Endodermal cell (in vitro differentiated cells): ENCODE data around the gene NBL1. TPM values are rescaled to one million over a fixed set of nuclear protein-coding genes. Genes with fewer than 3 reads are reported as not detected.
"Not testable (repeated sequence)": the region's sequence is repeated elsewhere in the genome, so short reads cannot be mapped to it uniquely, and the experiment has no call there.

Experiments used
- DNase-seq: peaks from one replicate; pipeline ENCODE4 v3.0.0-alpha.2; 2017
- H3K27ac ChIP-seq: 2 replicates; pipeline ENCODE4 v1.5.1; 2013; ENCODE audit warnings: mild to moderate bottlenecking, low read depth, low read length, moderate library complexity
- H3K27me3 ChIP-seq: 2 replicates; pipeline ENCODE4 v1.6.1; 2013; ENCODE audit warnings: mild to moderate bottlenecking, low read length, moderate library complexity; ENCODE audit not compliant: insufficient read depth, control insufficient read depth, poor library complexity, severe bottlenecking
- H3K36me3 ChIP-seq: 2 replicates; pipeline ENCODE4 v1.7.0; 2013; ENCODE audit warnings: mild to moderate bottlenecking, low read length, moderate library complexity; ENCODE audit not compliant: control insufficient read depth, insufficient read depth
- H3K4me1 ChIP-seq: one replicate; pipeline ENCODE4 v1.7.0; 2013; ENCODE audit warnings: low read length; ENCODE audit not compliant: control insufficient read depth, insufficient read depth
- H3K4me3 ChIP-seq: 2 replicates; pipeline ENCODE4 v1.5.1; 2013; ENCODE audit warnings: mild to moderate bottlenecking, low read length, moderate library complexity
- H3K9ac ChIP-seq: 2 replicates; pipeline ENCODE4 v1.6.1; 2013; ENCODE audit warnings: mild to moderate bottlenecking, low read length, moderate library complexity; ENCODE audit not compliant: poor library complexity, severe bottlenecking; ENCODE audit errors: extremely low read depth
- H3K9me3 ChIP-seq: 2 replicates; pipeline ENCODE4 v1.6.1; 2013; ENCODE audit warnings: mild to moderate bottlenecking, low read length, moderate library complexity; ENCODE audit not compliant: control insufficient read depth
- H3K27ac Mint-ChIP-seq: 2 replicates; pipeline ENCODE4 v1.8.0; 2020; ENCODE audit warnings: mixed read lengths
- H3K27me3 Mint-ChIP-seq: 2 replicates; pipeline ENCODE4 v1.8.0; 2021; ENCODE audit warnings: mild to moderate bottlenecking, mixed read lengths; ENCODE audit not compliant: insufficient read depth
- H3K36me3 Mint-ChIP-seq: 2 replicates; pipeline ENCODE4 v1.8.0; 2020; ENCODE audit warnings: low read depth, mixed read lengths
- H3K4me1 Mint-ChIP-seq: 2 replicates; pipeline ENCODE4 v1.8.0; 2020; ENCODE audit warnings: mixed read lengths
- H3K4me3 Mint-ChIP-seq: 2 replicates; pipeline ENCODE4 v1.8.0; 2020; ENCODE audit warnings: mild to moderate bottlenecking, moderate library complexity, mixed read lengths
- H3K9me3 Mint-ChIP-seq: 2 replicates; pipeline ENCODE4 v1.8.0; 2020; ENCODE audit warnings: mild to moderate bottlenecking, mixed read lengths
- CTCF ChIP-seq: fragments of 200-600 bp; sonication (generic); conservative IDR thresholded peaks from 2 replicates; pipeline ENCODE4 v1.5.0; 2021; ENCODE audit warnings: antibody characterized with exemption, mild to moderate bottlenecking
- WGBS, 2 experiments: methylation state at CpG; one replicate each; pipeline versions ENCODE4 v1.1.5 to v1.1.7; 2013; ENCODE audit warnings: missing lambda C conversion rate in 2 of 2, mixed read lengths in 1 of 2; ENCODE audit not compliant: insufficient coverage in 1 of 2, insufficient read length in 1 of 2; 5-methylcytosine and 5-hydroxymethylcytosine counted together
- total RNA-seq, 2 donors: library from RNA; stranded (reverse); fragmentation: NEBNext Ultra II Directional in 1 of 2; extraction: Animal tissue kit (Norgen Biotek cat#: 25700) in 1 of 2; gene quantifications; 2 replicates in 1 of 2; 3 replicates in 1 of 2; pipeline ENCODE4 v1.2.1, GENCODE V29; 2021

The NBL1 gene
- total RNA-seq, 2 donors from 2014 or later = 13.7 to 32.4 TPM

DNA sequence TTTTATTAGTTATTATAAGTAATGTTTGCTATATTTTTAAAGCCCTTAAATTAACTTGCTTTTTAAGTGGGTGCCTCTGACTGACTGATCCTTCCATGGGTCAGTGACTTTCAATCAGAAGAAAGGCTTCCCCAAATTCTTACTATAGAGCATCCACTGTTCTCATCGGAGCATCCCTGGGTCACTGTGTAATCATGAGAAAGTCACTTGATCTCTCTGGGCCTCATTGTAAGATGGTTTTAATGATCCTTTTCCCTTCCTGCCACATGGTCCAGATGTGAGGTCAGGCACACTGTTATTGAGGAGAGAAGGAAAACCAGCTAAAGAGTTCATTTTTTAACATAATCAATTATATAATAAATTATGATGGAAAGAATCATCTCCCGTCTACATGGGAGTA, 11.0 kb upstream of the NBL1 start:
- Histone ChIP-seq H3K27me3 (no peaks in the 10 kb centered on the region), H3K9ac (no peak overlapping the region), H3K4me1 (no peaks in the 10 kb centered on the region), H3K27ac (no peak overlapping the region), H3K9me3 (no peaks in the 10 kb centered on the region), H3K36me3 (no peaks in the 10 kb centered on the region), H3K4me3 (no peak overlapping the region)
- 96% methylated on average over 2 of the region's 2 CpGs; no CpG with 5 or more reads in 1 of the 2 experiments for WGBS, 2 experiments
- no peaks in the 10 kb centered on the region for H3K27me3 Mint-ChIP-seq
- no peaks in the 10 kb centered on the region for H3K9me3 Mint-ChIP-seq
- no peak overlapping the region for H3K4me3 Mint-ChIP-seq
- TF ChIP-seq CTCF = no peak
- H3K27ac Mint-ChIP-seq = no peak overlapping the region
- peaks cover 7% of the 10 kb centered on the region for H3K36me3 Mint-ChIP-seq
- DNase-seq = no peak
- H3K4me1 Mint-ChIP-seq = peaks cover 4% of the 10 kb centered on the region

GRCh38 chr1:19635064-19635463, 9.0 kb upstream of the NBL1 start:
- not testable (repeated sequence) for H3K36me3 Mint-ChIP-seq, H3K27ac ChIP-seq, H3K9me3 ChIP-seq, H3K4me3 ChIP-seq, H3K4me1 Mint-ChIP-seq, H3K27me3 ChIP-seq, H3K36me3 ChIP-seq, H3K9ac ChIP-seq, H3K27me3 Mint-ChIP-seq, H3K4me1 ChIP-seq, H3K9me3 Mint-ChIP-seq, H3K4me3 Mint-ChIP-seq, DNase-seq, H3K27ac Mint-ChIP-seq
- 88 to 97% methylated on average over 9 of the region's 9 CpGs for WGBS, 2 experiments

DNA sequence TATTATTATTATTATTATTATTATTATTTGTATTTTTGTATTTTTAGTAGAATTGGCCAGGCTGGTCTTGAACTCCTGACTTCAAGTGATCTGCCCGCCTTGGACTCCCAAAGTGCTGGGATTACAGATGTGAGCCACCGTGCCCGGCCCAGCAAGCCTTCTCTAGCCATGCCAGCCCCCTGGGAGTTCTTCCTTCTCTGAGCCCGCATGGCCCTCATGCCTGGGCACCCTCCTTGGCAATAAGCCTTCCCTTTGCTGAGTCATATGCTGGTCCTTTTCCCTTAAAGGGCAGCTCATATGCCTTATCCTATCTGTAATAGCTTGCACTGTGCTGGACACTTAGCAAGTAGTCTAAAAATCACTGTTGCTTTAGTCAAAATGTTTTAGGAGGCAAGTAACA, 8.5 kb upstream of the NBL1 start:
- no peak for TF ChIP-seq CTCF

GRCh38 chr1:19636065-19636464, 8.0 kb upstream of the NBL1 start:
- no peak for DNase-seq
- Mint-ChIP-seq H3K9me3 (no peaks in the 10 kb centered on the region), H3K27me3 (peaks cover 4% of the 10 kb centered on the region), H3K27ac (no peak overlapping the region), H3K36me3 (no peaks in the 10 kb centered on the region), H3K4me3 (no peak overlapping the region), H3K4me1 (peaks cover 12% of the 10 kb centered on the region)
- no peak for TF ChIP-seq CTCF
- Histone ChIP-seq H3K27me3 (no peaks in the 10 kb centered on the region), H3K27ac (no peak overlapping the region), H3K9me3 (no peaks in the 10 kb centered on the region), H3K4me1 (peaks cover 8% of the 10 kb centered on the region), H3K36me3 (no peaks in the 10 kb centered on the region), H3K9ac (no peak overlapping the region), H3K4me3 (no peak overlapping the region)
- WGBS, 2 experiments = 86 to 100% methylated on average over 1 to 5 of the region's 5 CpGs

More for the DNA sequence above, 8.5 kb upstream of the NBL1 start:
- Histone ChIP-seq H3K27ac (no peak overlapping the region), H3K4me3 (no peak overlapping the region), H3K36me3 (no peaks in the 10 kb centered on the region), H3K9me3 (no peaks in the 10 kb centered on the region), H3K4me1 (peaks cover 4% of the 10 kb centered on the region), H3K9ac (no peak overlapping the region), H3K27me3 (no peaks in the 10 kb centered on the region)
- no peak overlapping the region for H3K27ac Mint-ChIP-seq
- DNase-seq = no peak
- H3K9me3 Mint-ChIP-seq = no peaks in the 10 kb centered on the region
- H3K4me3 Mint-ChIP-seq = no peak overlapping the region
- H3K4me1 Mint-ChIP-seq = peaks cover 8% of the 10 kb centered on the region
- H3K36me3 Mint-ChIP-seq = no peaks in the 10 kb centered on the region
- 85 to 89% methylated on average over 4 of the region's 4 CpGs for WGBS, 2 experiments
- peaks cover under 1% of the 10 kb centered on the region for H3K27me3 Mint-ChIP-seq

- not testable (repeated sequence) for H3K27me3 ChIP-seq, H3K9me3 Mint-ChIP-seq
Observed at GRCh38 chr1:19636749-19637148, 7.4 kb upstream of the NBL1 start.

More at GRCh38 chr1:19636749-19637148, 7.4 kb upstream of the NBL1 start:
- Mint-ChIP-seq H3K27me3 (peaks cover 11% of the 10 kb centered on the region), H3K4me1 (peaks cover 16% of the 10 kb centered on the region)
- H3K36me3 ChIP-seq, H3K27ac Mint-ChIP-seq, H3K9ac ChIP-seq, H3K4me3 ChIP-seq, H3K27ac ChIP-seq, H3K36me3 Mint-ChIP-seq, DNase-seq, H3K4me3 Mint-ChIP-seq, H3K9me3 ChIP-seq: not testable (repeated sequence)
- peaks cover 11% of the 10 kb centered on the region for H3K4me1 ChIP-seq
- 83 to 96% methylated on average over 3 to 10 of the region's 10 CpGs for WGBS, 2 experiments
